Liver (tissue), 9 donors: ENCODE data around the gene PLXNB2. TPM values are rescaled to one million over a fixed set of nuclear protein-coding genes. Genes with fewer than 3 reads are reported as not detected.

Source experiments
- DNase-seq: peaks from one replicate; pipeline ENCODE4 v3.0.0-alpha.2; 2017; ENCODE audit warnings: low spot score
- H3K27ac ChIP-seq, 2 donors: one replicate each; pipeline ENCODE4 v1.7.0; 2013; ENCODE audit warnings: inconsistent platforms in 2 of 2, low read length in 2 of 2, control low read depth in 1 of 2, low read depth in 1 of 2, mild to moderate bottlenecking in 1 of 2
- H3K27me3 ChIP-seq, 4 donors: one replicate each; pipeline versions ENCODE4 v1.6.1 to v1.7.0; 2013; ENCODE audit warnings: low read length in 3 of 4, inconsistent platforms in 1 of 4, mild to moderate bottlenecking in 1 of 4, moderate library complexity in 1 of 4; ENCODE audit not compliant: control insufficient read depth in 4 of 4, insufficient read depth in 4 of 4
- H3K36me3 ChIP-seq, 4 donors: one replicate each; pipeline versions ENCODE4 v1.6.1 to v1.7.0; 2013; ENCODE audit warnings: low read length in 3 of 4, mild to moderate bottlenecking in 3 of 4, low read depth in 1 of 4, moderate library complexity in 1 of 4; ENCODE audit not compliant: control insufficient read depth in 4 of 4, insufficient read depth in 3 of 4
- H3K4me1 ChIP-seq, 4 donors: one replicate each; pipeline versions ENCODE4 v1.6.1 to v1.7.0; 2013; ENCODE audit warnings: low read length in 3 of 4, mild to moderate bottlenecking in 3 of 4, moderate library complexity in 1 of 4; ENCODE audit not compliant: control insufficient read depth in 4 of 4, insufficient read depth in 4 of 4
- H3K4me3 ChIP-seq, 3 donors: one replicate each; pipeline versions ENCODE4 v1.6.1 to v1.7.0; 2013; ENCODE audit warnings: low read length in 3 of 3, control low read depth in 1 of 3, low read depth in 1 of 3, mild to moderate bottlenecking in 1 of 3
- H3K9ac ChIP-seq, 2 donors: one replicate each; pipeline ENCODE4 v1.7.0; 2013; ENCODE audit warnings: low read length in 2 of 2, mild to moderate bottlenecking in 2 of 2, moderate library complexity in 2 of 2, control low read depth in 1 of 2, low read depth in 1 of 2
- H3K9me3 ChIP-seq, 4 donors: one replicate each; pipeline versions ENCODE4 v1.6.1 to v1.7.0; 2013; ENCODE audit warnings: low read length in 3 of 4; ENCODE audit not compliant: control insufficient read depth in 4 of 4
- ATF3 ChIP-seq: IDR thresholded peaks from 2 replicates; pipeline ENCODE4 v1.6.1; 2016; ENCODE audit warnings: antibody characterized with exemption
- EGR1 ChIP-seq, 2 donors: IDR thresholded peaks; 2 replicates each; pipeline ENCODE4 v1.6.1; 2016 to 2018; ENCODE audit warnings: antibody characterized with exemption in 2 of 2, low read depth in 2 of 2
- FOXA1 ChIP-seq: IDR thresholded peaks from 2 replicates; pipeline ENCODE4 v1.6.1; 2016; ENCODE audit warnings: antibody characterized with exemption
- FOXA2 ChIP-seq: IDR thresholded peaks from 2 replicates; pipeline ENCODE4 v1.6.1; 2016; ENCODE audit warnings: antibody characterized with exemption
- GABPA ChIP-seq, 2 donors: IDR thresholded peaks in 1 of 2; conservative IDR thresholded peaks in 1 of 2; 2 replicates each; pipeline ENCODE4 v1.6.1; 2016; ENCODE audit warnings: antibody characterized with exemption in 2 of 2, mild to moderate bottlenecking in 1 of 2, moderate library complexity in 1 of 2
- HNF4A ChIP-seq, 2 donors: conservative IDR thresholded peaks; 2 replicates each; pipeline ENCODE4 v1.6.1; 2016; ENCODE audit warnings: antibody characterized with exemption in 2 of 2, mild to moderate bottlenecking in 2 of 2
- HNF4G ChIP-seq: IDR thresholded peaks from 2 replicates; pipeline ENCODE4 v1.6.1; 2016; ENCODE audit warnings: antibody characterized with exemption
- JUND ChIP-seq, 2 donors: IDR thresholded peaks; 2 replicates each; pipeline ENCODE4 v1.6.1; 2016; ENCODE audit warnings: antibody characterized with exemption in 2 of 2
- NR2F2 ChIP-seq: IDR thresholded peaks from 2 replicates; pipeline ENCODE4 v1.6.1; 2016; ENCODE audit warnings: antibody characterized with exemption
- RAD21 ChIP-seq, 2 donors: IDR thresholded peaks; 2 replicates each; pipeline ENCODE4 v1.6.1; 2016; ENCODE audit warnings: antibody characterized with exemption in 2 of 2, mild to moderate bottlenecking in 2 of 2
- RXRA ChIP-seq, 2 donors: IDR thresholded peaks; 2 replicates each; pipeline ENCODE4 v1.6.1; 2017 to 2018; ENCODE audit warnings: antibody characterized with exemption in 2 of 2, mild to moderate bottlenecking in 1 of 2
- TAF1 ChIP-seq: conservative IDR thresholded peaks from 2 replicates; pipeline ENCODE4 v1.6.1; 2016; ENCODE audit warnings: antibody characterized with exemption, mild to moderate bottlenecking
- WGBS: extraction: QIAGEN DNeasy Blood & Tissue Kit; methylation state at CpG from one replicate; pipeline ENCODE4 v1.1.7; 2013; 5-methylcytosine and 5-hydroxymethylcytosine counted together
- polyA plus RNA-seq, 2 donors: library from polyadenylated mRNA; stranded (reverse) in 1 of 2; unstranded in 1 of 2; fragments of 200-250 nt in 1 of 2; fragments of >200 nt in 1 of 2; fragmentation: Nextera tagmentation in 1 of 2; extraction: Ambion mirVana in 1 of 2; gene quantifications; one replicate each; pipeline versions ENCODE4 v1.2.1 to v1.2.3, GENCODE V29; 2013 to 2015
- total RNA-seq, 2 donors: library from RNA; depleted of rRNA; stranded (reverse); fragments of >200 nt; gene quantifications; one replicate each; pipeline ENCODE4 v1.2.3, GENCODE V29; 2014
- TF ChIP-seq, protein P1 (sequence below): IDR thresholded peaks from 2 replicates; pipeline ENCODE4 v1.6.1; 2016; ENCODE audit warnings: antibody characterized with exemption
- TF ChIP-seq, protein P2 (sequence below): fragments of 150-350 bp; IDR thresholded peaks from 2 replicates; pipeline ENCODE4 v1.5.1; 2017; ENCODE audit warnings: improper control_type of control experiment, low read depth, low read length; ENCODE audit not compliant: missing input control
- TF ChIP-seq, protein P3 (sequence below): IDR thresholded peaks from 2 replicates; pipeline ENCODE4 v1.6.1; 2016; ENCODE audit warnings: antibody characterized with exemption, mild to moderate bottlenecking
- donor health status: healthy.
- donor health status: healthy.
- donor health status: healthy.
- donor health status: healthy.
- donor health status: healthy.

Gene PLXNB2
- total and polyA plus RNA-seq, 4 donors: 28.8 to 95.7 (median 73.9) TPM

DNA sequence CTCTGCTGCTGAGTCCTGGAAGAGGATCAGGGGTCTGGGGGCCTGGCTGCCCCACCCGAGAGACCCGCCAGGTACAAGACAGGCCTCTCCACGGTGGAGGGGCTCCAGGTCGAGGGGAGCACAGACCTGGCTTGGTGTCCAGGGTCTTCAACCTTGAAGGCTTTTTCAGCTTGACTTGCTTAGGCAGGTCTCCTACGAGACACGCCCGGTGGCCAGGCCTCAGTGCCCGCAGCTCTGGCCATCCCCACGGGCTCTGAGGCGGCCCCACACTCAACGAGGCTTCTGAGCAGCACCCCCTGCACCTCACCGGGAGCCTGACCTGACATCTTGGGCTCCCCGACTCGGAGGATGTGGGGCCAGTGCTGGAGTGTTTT, 6.6 kb upstream of the PLXNB2 start:
- no peak overlapping the region for H3K27ac ChIP-seq
- no peak for DNase-seq
- no peaks in the 10 kb centered on the region for H3K36me3 ChIP-seq
- H3K9me3 ChIP-seq: no peaks in the 10 kb centered on the region
- no peaks in the 10 kb centered on the region for H3K27me3 ChIP-seq
- no peak overlapping the region for H3K4me3 ChIP-seq
- TF ChIP-seq FOXA2 (no peak), NR2F2 (no peak), RAD21 (IDR thresholded peaks at IDR 0.05) (no peak), HNF4G (no peak), FOXA1 (no peak), EGR1 (IDR thresholded peaks at IDR 0.05; ENCODE audit: low read depth in 2 of 2) (no peak), TAF1 (no peak), RXRA (IDR thresholded peaks at IDR 0.05) (no peak), JUND (IDR thresholded peaks at IDR 0.05) (no peak), HNF4A (conservative IDR thresholded peaks at IDR 0.05) (no peak), GABPA (IDR thresholded peaks at IDR 0.05 in 1 of 2, conservative IDR thresholded peaks at IDR 0.05 in 1 of 2) (no peak)
- TF ChIP-seq, protein P1, sequence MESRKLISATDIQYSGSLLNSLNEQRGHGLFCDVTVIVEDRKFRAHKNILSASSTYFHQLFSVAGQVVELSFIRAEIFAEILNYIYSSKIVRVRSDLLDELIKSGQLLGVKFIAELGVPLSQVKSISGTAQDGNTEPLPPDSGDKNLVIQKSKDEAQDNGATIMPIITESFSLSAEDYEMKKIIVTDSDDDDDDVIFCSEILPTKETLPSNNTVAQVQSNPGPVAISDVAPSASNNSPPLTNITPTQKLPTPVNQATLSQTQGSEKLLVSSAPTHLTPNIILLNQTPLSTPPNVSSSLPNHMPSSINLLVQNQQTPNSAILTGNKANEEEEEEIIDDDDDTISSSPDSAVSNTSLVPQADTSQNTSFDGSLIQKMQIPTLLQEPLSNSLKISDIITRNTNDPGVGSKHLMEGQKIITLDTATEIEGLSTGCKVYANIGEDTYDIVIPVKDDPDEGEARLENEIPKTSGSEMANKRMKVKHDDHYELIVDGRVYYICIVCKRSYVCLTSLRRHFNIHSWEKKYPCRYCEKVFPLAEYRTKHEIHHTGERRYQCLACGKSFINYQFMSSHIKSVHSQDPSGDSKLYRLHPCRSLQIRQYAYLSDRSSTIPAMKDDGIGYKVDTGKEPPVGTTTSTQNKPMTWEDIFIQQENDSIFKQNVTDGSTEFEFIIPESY: no peak
- TF ChIP-seq, protein P2, sequence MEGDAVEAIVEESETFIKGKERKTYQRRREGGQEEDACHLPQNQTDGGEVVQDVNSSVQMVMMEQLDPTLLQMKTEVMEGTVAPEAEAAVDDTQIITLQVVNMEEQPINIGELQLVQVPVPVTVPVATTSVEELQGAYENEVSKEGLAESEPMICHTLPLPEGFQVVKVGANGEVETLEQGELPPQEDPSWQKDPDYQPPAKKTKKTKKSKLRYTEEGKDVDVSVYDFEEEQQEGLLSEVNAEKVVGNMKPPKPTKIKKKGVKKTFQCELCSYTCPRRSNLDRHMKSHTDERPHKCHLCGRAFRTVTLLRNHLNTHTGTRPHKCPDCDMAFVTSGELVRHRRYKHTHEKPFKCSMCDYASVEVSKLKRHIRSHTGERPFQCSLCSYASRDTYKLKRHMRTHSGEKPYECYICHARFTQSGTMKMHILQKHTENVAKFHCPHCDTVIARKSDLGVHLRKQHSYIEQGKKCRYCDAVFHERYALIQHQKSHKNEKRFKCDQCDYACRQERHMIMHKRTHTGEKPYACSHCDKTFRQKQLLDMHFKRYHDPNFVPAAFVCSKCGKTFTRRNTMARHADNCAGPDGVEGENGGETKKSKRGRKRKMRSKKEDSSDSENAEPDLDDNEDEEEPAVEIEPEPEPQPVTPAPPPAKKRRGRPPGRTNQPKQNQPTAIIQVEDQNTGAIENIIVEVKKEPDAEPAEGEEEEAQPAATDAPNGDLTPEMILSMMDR: no peak
- TF ChIP-seq, protein P3, sequence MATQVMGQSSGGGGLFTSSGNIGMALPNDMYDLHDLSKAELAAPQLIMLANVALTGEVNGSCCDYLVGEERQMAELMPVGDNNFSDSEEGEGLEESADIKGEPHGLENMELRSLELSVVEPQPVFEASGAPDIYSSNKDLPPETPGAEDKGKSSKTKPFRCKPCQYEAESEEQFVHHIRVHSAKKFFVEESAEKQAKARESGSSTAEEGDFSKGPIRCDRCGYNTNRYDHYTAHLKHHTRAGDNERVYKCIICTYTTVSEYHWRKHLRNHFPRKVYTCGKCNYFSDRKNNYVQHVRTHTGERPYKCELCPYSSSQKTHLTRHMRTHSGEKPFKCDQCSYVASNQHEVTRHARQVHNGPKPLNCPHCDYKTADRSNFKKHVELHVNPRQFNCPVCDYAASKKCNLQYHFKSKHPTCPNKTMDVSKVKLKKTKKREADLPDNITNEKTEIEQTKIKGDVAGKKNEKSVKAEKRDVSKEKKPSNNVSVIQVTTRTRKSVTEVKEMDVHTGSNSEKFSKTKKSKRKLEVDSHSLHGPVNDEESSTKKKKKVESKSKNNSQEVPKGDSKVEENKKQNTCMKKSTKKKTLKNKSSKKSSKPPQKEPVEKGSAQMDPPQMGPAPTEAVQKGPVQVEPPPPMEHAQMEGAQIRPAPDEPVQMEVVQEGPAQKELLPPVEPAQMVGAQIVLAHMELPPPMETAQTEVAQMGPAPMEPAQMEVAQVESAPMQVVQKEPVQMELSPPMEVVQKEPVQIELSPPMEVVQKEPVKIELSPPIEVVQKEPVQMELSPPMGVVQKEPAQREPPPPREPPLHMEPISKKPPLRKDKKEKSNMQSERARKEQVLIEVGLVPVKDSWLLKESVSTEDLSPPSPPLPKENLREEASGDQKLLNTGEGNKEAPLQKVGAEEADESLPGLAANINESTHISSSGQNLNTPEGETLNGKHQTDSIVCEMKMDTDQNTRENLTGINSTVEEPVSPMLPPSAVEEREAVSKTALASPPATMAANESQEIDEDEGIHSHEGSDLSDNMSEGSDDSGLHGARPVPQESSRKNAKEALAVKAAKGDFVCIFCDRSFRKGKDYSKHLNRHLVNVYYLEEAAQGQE: no peak
- 72% methylated on average over 14 of the region's 14 CpGs for WGBS
- no peak overlapping the region for H3K9ac ChIP-seq
- H3K4me1 ChIP-seq: peaks cover 0 to 6% (median 0%) of the 10 kb centered on the region in 4 donors

- peaks cover 0 to 9% (median 0%) of the 10 kb centered on the region in 4 donors for H3K4me1 ChIP-seq
- no peaks in the 10 kb centered on the region for H3K27me3 ChIP-seq
- H3K9ac ChIP-seq: no peak overlapping the region
- H3K4me3 ChIP-seq: no peak overlapping the region
- no peak overlapping the region for H3K27ac ChIP-seq
- WGBS: 96% methylated on average over 17 of the region's 17 CpGs
- no peak for TF ChIP-seq FOXA2
- no peak for TF ChIP-seq GABPA (IDR thresholded peaks at IDR 0.05 in 1 of 2, conservative IDR thresholded peaks at IDR 0.05 in 1 of 2)
- TF ChIP-seq ATF3: no peak
- TF ChIP-seq TAF1: no peak
- TF ChIP-seq, protein P2: no peak
- DNase-seq: no peak
- no peaks in the 10 kb centered on the region for H3K36me3 ChIP-seq
- H3K9me3 ChIP-seq: no peaks in the 10 kb centered on the region
Measured at GRCh38 chr22:50313600-50313999, 6.2 kb upstream of the PLXNB2 start.
